DOHH2 (cell line): ENCODE measurements around the gene SRPK2.

Experiments used
- H3F3A ChIP-seq: fragments of 200-600 bp; sonication (generic), shearing (Covaris generic); 2 replicates; pipeline ENCODE4 v1.6.0; 2016; ENCODE audit warnings: antibody characterized with exemption, mild to moderate bottlenecking; ENCODE audit not compliant: control insufficient read depth, insufficient read depth
- H3K27ac ChIP-seq: fragments of 200-600 bp; sonication (generic); 2 replicates; pipeline ENCODE4 v1.5.1; 2014; ENCODE audit warnings: low read depth, mild to moderate bottlenecking, low read length, moderate library complexity
- H3K27me3 ChIP-seq: fragments of 200-600 bp; sonication (generic); 2 replicates; pipeline ENCODE4 v1.6.1; 2014; ENCODE audit warnings: mild to moderate bottlenecking, low read length, mixed read lengths; ENCODE audit not compliant: control insufficient read depth
- H3K36me3 ChIP-seq: fragments of 200-600 bp; sonication (generic); 2 replicates; pipeline ENCODE4 v1.6.1; 2014; ENCODE audit warnings: mild to moderate bottlenecking, low read length, moderate library complexity, mixed read lengths; ENCODE audit not compliant: control insufficient read depth
- H3K4me1 ChIP-seq: fragments of 200-600 bp; sonication (generic); 2 replicates; pipeline ENCODE4 v1.6.1; 2014; ENCODE audit warnings: mild to moderate bottlenecking, low read length, mixed read lengths; ENCODE audit not compliant: control insufficient read depth
- H3K4me2 ChIP-seq: fragments of 200-600 bp; sonication (generic); 2 replicates; pipeline ENCODE4 v1.6.0; 2014; ENCODE audit warnings: mild to moderate bottlenecking, low read length, moderate library complexity
- H3K4me3 ChIP-seq: fragments of 200-600 bp; sonication (generic); 2 replicates; pipeline ENCODE4 v1.5.1; 2014; ENCODE audit warnings: mild to moderate bottlenecking, low read length, mixed read lengths
- H3K79me2 ChIP-seq: fragments of 200-600 bp; sonication (generic); 2 replicates; pipeline ENCODE4 v1.6.1; 2014; ENCODE audit warnings: mild to moderate bottlenecking, low read length, mixed read lengths; ENCODE audit not compliant: control insufficient read depth
- H3K9me2 ChIP-seq: fragments of 200-600 bp; sonication (generic); replicated peaks from 2 replicates; pipeline ENCODE4 v1.6.1; 2014; ENCODE audit warnings: mild to moderate bottlenecking, low read length, mixed read lengths; ENCODE audit not compliant: control insufficient read depth
- H3K9me3 ChIP-seq: fragments of 200-600 bp; sonication (generic); 2 replicates; pipeline ENCODE4 v1.6.1; 2014; ENCODE audit warnings: antibody characterized with exemption, low read length, mixed read lengths; ENCODE audit not compliant: control insufficient read depth, insufficient read depth
- H4K20me1 ChIP-seq: fragments of 200-600 bp; sonication (generic); 2 replicates; pipeline ENCODE4 v1.6.0; 2014; ENCODE audit warnings: low read depth, mild to moderate bottlenecking, antibody characterized with exemption, low read length, moderate library complexity; ENCODE audit not compliant: control insufficient read depth, insufficient read depth
- EZH2phosphoT487 ChIP-seq: fragments of 200-600 bp; sonication (generic); IDR thresholded peaks from 2 replicates; pipeline ENCODE4 v1.6.1; 2017; ENCODE audit warnings: borderline replicate concordance, mild to moderate bottlenecking, antibody characterized with exemption, low read length, moderate library complexity, mixed read lengths
- TF ChIP-seq, protein P1 (sequence below): fragments of 200-600 bp; sonication (generic); IDR thresholded peaks from one replicate; pipeline ENCODE4 v1.5.1; 2014; ENCODE audit warnings: antibody characterized with exemption, mild to moderate bottlenecking, low read depth, low read length; ENCODE audit not compliant: poor library complexity, severe bottlenecking

SRPK2 gene

GRCh38 chr7:105284014-105284413, 104.7 kb downstream of the SRPK2 start:
- no peak overlapping the region for H3K4me3 ChIP-seq
- no peak overlapping the region for H3K4me2 ChIP-seq
- H3K27ac ChIP-seq: no peak overlapping the region
- H3K79me2 ChIP-seq: no peaks in the 10 kb centered on the region
- H3F3A ChIP-seq: no peaks in the 10 kb centered on the region
- H3K4me1 ChIP-seq: no peaks in the 10 kb centered on the region
- TF ChIP-seq EZH2phosphoT487: no peak
- TF ChIP-seq, protein P1, sequence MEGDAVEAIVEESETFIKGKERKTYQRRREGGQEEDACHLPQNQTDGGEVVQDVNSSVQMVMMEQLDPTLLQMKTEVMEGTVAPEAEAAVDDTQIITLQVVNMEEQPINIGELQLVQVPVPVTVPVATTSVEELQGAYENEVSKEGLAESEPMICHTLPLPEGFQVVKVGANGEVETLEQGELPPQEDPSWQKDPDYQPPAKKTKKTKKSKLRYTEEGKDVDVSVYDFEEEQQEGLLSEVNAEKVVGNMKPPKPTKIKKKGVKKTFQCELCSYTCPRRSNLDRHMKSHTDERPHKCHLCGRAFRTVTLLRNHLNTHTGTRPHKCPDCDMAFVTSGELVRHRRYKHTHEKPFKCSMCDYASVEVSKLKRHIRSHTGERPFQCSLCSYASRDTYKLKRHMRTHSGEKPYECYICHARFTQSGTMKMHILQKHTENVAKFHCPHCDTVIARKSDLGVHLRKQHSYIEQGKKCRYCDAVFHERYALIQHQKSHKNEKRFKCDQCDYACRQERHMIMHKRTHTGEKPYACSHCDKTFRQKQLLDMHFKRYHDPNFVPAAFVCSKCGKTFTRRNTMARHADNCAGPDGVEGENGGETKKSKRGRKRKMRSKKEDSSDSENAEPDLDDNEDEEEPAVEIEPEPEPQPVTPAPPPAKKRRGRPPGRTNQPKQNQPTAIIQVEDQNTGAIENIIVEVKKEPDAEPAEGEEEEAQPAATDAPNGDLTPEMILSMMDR: no peak
- no peaks in the 10 kb centered on the region for H3K27me3 ChIP-seq
- no peaks in the 10 kb centered on the region for H3K9me2 ChIP-seq
- H4K20me1 ChIP-seq: no peaks in the 10 kb centered on the region
- no peaks in the 10 kb centered on the region for H3K36me3 ChIP-seq
- H3K9me3 ChIP-seq: no peaks in the 10 kb centered on the region

GRCh38 chr7:105281966-105282365, 106.8 kb downstream of the SRPK2 start:
- Histone ChIP-seq H3K36me3 (no peaks in the 10 kb centered on the region), H3K27me3 (no peaks in the 10 kb centered on the region), H3K9me3 (no peaks in the 10 kb centered on the region), H3K9me2 (no peaks in the 10 kb centered on the region), H4K20me1 (no peaks in the 10 kb centered on the region), H3K4me2 (no peak overlapping the region), H3K79me2 (no peaks in the 10 kb centered on the region), H3K4me3 (no peak overlapping the region), H3F3A (no peaks in the 10 kb centered on the region), H3K27ac (no peak overlapping the region), H3K4me1 (no peaks in the 10 kb centered on the region)
- TF ChIP-seq EZH2phosphoT487: no peak
- TF ChIP-seq, protein P1: no peak

DNA sequence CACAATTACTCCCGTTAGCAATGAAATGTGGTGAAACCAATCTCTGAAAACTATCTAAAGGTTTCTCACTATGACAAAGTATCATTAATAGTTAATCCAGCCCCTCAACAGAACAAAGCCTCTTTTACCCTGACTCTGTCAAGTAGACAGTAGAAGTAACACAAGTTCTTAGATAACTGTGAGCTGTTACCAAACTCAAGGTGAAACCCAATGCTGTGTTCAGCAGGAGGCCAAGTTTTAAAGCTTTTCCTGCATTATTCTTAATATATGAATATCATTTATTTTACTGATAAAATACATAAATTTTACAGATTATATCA, 109.1 kb downstream of the SRPK2 start:
- H3K4me1 ChIP-seq: no peaks in the 10 kb centered on the region
- no peaks in the 10 kb centered on the region for H3K79me2 ChIP-seq
- H3K9me3 ChIP-seq: no peaks in the 10 kb centered on the region
- H3F3A ChIP-seq: no peaks in the 10 kb centered on the region
- no peak overlapping the region for H3K27ac ChIP-seq
- no peaks in the 10 kb centered on the region for H3K36me3 ChIP-seq
- H3K4me2 ChIP-seq: no peak overlapping the region
- no peaks in the 10 kb centered on the region for H3K27me3 ChIP-seq
- no peak for TF ChIP-seq EZH2phosphoT487
- TF ChIP-seq, protein P1: no peak
- no peaks in the 10 kb centered on the region for H4K20me1 ChIP-seq
- H3K4me3 ChIP-seq: no peak overlapping the region
- no peaks in the 10 kb centered on the region for H3K9me2 ChIP-seq
